Inferior parietal cortex (tissue), 1 donor: ENCODE results near the gene TGM3.

Experiments used
- DNase-seq: peaks from one replicate; pipeline ENCODE4 v3.0.0-alpha.2; 2016; ENCODE audit errors: extremely low spot score

TGM3 gene

DNA sequence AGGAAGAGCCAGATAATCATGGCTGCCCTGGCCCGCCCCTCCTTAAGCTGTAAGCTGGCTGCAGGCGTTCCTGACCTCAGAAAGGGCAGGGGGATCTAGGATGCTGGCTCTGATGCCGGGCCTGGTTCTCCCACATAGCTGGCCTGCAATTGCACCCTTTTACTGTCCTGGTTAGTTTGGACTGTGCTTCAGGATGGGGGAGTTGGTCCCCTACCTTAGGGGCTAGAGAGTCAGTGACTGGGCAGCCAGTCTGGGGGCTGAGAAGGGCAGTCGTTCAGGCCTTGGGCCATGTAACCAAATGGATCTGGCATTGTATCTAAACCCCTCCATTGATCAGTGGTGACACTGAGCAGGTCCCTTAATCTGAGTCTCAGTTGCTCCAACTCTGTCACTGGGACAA lies 40.7 kb downstream of the TGM3 start:
- DNase-seq: no peak

DNA sequence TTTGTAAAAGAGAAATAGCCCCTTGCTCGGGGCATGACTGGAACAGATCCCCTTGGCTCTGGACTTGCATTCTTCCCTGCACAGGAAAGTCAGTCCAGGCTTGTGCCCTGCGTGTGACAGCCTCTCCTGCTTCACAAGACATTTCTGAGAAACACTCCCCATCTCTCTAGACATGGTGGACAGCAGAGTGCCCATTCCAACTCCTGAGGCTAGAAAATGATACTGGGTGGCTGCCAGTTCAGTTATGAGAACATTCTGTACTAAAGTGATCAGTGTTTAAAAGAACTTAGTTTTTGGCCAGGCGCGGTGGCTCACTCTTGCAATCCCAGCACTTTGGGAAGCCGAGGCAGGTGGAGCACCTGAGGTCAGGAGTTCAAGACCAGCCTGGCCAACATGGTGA lies 41.3 kb downstream of the TGM3 start:
- no peak for DNase-seq

DNA sequence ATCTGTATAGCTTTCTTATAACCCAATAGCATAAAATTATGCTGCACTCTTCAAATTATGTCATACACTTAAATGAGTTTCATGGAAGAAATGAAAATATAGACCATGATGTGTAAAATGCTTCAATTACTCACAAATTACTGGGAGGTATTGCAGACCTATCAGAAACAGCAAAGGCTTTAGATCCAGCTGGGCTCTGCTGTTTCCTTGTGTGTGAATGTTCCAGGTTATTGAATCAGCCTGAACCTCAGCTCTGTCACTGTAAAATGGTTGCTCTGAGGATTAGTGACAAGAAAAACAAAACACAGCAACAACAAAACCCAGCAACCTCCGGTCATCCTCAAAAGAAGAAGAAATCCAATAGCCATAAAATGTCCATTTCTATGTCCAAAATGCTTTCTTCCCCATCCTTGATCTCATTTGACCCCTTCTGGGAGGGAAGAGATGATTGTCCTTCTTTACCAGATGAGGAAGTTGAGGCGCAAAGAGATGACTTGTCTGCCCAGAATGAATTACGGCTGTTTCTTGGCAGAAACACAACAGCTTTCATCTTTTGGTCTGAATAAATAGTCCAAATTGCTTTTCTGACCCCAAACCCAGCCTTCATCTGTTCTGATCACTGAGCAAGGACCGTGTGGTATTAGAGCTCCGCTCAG lies 42.7 kb downstream of the TGM3 start:
- no peak for DNase-seq

DNA sequence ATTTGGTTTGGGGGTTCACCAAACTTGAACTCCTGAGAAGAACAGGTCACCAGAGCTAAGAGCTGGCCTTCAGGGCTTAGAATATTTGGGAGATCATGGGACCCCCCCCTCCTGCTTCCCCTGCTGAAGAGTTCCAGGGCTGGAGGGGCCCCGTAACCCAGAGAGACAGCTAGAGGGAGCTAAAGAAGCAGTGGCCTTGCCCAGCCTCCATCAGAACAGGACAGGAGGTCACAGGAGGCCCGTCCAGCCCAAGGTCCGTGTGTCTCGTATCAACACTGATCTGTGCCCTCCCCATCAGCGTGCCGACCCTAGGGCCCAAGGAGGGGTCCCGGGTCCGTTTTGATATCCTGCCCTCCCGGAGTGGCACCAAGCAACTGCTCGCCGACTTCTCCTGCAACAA lies 44.3 kb downstream of the TGM3 start:
- no peak for DNase-seq

DNA sequence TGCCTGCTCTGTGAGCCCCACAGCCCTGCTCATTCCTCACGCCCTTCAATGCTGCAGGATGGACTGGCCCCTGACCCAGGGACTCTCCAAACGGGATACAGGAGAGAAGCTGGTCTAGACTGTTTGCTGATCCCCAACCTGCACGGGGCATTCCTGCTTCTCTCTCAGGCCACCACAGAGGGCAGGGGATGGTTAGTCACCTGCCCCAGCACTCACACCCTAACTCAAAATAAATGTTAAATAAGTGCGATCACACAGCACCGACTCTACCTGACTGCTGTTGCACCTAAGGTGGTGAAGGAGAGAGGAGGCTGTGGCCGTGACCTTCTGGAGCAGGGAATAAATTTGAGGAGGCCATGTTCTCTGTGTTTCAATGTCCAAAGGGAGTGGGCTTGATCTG lies 45.0 kb downstream of the TGM3 start:
- no peak for DNase-seq

DNA sequence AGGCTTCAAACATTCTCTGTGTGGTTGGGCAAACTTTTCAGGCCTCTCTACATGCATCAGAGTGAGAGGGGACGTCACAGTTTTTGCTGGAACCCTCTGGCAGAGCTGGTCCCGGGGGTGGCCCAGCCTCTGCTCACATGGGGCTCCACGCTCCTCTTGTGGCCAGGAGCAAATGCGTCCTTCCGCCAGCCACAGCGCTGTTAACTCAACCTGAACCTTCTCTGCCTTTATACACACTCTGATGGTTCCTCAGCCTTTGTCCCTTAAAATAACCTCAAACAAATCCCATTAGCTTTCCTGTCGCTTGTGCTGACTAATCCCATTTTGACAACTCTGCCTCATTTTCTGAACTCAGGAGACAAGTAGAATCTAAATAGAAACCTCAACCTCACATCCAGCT lies 45.5 kb downstream of the TGM3 start:
- DNase-seq: no peak

DNA sequence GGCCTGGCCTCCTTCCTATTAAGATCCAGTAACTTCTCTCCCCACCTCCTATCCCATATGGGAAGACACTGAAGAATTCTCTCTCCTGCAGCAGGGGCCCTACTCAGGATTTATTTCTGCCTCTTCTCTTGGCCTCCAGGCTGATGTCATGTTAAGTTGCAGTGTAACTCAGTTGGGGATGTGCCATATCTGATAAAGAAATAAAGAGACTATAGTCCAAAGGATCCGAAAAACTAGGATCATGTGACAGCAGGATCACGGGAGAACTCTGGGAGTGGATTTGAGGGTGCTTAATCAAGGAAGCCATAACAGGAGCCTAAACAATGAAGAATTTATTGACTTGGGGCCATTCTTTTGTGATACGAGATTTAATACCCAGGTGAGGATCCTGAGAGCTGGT lies 46.4 kb downstream of the TGM3 start:
- DNase-seq: no peak

DNA sequence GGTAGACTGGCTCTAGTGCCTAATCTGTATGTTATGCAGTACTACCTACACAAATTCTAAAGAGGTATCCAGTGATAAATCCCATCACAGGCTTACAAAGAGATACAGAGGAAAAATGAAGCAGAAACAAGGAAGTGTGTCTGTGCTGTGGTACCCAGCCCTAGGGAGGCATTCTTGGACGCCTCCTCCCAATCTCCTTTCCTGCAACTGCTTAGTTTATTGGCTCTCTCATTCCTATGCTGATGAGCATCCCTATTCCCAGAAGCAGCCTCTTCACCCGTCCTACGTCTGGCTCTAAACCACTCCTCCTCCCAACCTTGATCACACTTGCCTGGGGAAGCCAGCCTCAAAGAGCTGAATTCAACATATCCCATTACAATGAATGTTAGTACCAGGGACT lies 50.4 kb downstream of the TGM3 start:
- no peak for DNase-seq

DNA sequence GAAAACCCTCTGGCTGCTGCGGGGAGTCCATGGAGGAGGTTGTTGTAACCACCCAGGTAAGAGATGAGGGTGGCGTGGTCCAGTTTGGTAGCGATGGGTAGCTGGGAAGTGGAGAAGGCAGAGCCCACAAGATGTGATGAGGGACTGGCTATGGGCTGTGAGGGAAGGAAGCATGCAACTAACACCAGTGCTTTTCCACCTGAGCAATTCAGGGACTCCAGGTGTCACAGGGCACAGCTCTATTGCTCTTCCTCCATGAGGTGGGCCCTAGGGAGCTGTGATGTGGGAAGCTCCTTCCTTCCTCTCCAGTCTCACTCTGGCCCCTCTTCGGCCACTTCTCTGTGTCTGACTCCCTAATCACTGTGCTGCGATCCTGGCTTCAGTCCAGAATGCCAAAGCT lies 52.5 kb downstream of the TGM3 start:
- DNase-seq: no peak

DNA sequence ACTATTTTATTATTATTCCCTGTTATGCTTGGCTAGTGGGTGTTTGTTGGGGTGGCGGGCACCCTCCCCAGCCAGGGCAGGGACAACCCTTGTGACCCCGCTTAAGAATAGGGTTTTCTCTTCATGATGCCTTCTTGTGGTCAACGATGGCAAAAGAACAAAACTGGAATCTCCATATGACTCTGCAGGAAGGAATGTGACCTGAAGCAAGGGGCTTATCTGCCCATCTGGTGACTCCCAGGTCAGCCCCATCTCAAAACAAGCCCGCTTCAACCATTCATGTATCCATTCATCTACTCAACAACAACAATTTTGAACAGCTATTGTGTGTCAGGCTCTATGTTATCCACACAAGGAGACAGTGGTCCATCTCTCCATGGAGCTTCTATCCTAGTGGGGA lies 54.0 kb downstream of the TGM3 start:
- no peak for DNase-seq

DNA sequence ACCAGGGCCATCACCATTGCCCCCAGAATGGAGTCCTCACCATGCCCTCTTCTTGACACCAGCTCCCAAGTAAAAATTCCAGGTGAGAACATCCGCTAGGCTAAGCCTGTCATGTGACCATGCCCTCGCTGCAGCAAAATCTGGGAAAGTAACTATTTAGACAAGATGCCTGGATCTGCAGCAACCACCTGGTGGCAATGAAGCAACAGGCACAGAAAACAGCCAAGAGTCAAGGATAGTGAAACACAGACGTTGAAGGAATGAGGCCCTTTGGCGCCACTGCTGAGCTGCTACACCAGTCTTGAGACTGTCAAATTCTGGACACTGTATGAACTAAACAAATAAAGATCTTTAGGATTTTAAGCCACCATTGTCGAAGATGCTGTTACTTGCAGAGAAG lies 54.8 kb downstream of the TGM3 start:
- DNase-seq: no peak

DNA sequence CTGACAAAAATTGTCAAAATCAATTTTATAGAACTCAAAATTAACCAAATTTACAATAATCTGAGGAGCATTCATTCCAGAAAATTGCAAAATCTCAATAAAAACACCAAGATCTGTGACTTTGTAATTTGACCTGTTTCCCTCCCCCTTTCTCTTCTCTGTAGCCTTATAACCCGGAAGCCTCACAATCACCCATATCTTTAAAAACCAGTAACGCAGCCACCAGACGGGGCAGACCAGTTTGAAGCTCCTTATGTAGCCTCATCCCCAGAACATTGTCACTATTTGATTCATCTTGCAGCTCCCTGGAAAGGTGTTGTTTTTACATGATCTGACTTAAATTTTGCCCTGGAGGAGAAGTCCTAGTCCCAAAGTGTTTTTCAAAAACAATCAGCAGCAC lies 57.4 kb downstream of the TGM3 start:
- no peak for DNase-seq

DNA sequence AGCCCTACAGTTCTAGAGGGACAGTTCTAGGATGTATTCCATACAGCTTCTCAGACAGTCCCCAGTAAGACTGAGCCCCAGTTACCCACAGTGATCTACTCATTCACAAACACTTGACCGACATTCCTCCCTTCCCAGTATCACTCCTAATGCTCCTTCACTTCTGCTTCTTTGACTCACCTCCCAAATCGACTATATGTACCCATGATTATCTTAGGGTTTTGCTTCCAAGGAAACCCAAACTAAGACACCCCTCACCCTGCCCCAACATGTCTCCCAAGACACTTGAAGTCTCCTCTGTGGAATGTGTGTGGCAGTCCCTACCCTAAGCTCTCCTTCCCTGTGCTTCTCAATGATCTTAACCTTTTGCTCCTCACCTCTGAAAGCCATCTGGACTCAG lies 61.3 kb downstream of the TGM3 start:
- no peak for DNase-seq

DNA sequence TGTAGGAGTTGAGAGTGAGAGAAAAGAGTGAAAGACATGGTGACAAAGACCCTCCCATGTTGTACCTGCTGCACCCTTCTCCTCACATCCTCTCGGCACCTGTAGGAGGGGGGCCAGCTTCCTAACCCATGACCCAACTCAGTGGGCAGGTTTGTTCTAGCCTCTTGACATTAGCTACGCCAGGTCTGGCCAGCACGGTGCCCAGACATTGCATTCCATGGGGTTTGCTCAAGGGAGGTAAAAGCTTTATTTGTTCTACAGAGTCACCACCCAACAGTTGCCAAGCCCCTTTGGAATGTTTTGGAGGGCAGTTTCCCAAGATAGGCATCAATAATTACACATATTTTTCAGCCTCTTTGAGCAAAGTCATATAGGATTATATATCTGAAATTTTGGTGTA lies 62.2 kb downstream of the TGM3 start:
- no peak for DNase-seq

DNA sequence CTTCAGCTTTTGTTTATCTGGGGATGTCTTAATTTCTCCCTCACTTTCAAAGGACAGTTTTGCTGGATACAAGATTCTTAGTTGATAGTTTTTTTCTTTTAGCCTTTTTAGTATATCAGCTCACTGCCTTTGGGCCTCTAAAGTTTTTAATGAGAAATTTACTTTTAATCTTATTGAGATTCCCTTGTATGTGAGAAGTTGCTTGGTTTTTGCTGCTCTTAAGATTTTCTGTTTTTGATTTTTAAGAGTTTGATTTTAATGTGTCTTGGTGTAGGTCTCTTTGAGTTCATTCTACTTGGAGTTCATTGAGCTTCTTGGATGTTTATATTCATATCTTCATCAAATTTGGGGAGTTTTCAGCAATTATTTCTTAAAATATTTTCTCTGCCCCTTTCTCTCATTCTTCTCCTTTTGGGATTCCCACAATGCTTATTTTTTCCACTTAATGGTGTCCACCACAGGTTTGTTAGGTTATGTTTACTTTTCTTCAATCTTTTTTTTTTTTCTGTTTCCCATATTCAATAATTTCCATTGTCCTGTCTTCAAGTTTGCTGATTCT lies 65.3 kb downstream of the TGM3 start:
- no peak for DNase-seq

DNA sequence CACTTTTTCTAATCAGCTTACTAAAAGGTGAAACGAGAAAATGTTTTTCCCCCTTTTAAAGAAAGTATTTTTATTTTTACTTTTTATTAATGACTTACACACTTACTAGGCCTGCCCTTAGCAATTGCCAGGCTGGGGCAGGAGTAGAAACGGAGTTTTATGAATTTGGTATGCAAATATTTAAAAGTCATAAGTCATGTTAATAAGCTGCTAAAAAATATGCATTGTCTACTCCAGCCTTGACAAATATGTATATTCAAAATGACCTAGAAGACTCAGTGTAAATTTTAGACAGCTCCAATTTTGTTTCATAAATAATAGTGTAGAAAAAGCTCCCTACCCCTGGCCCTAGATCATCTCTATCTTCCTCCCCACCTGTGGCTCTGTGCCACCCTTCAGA lies 67.4 kb downstream of the TGM3 start:
- DNase-seq: no peak

DNA sequence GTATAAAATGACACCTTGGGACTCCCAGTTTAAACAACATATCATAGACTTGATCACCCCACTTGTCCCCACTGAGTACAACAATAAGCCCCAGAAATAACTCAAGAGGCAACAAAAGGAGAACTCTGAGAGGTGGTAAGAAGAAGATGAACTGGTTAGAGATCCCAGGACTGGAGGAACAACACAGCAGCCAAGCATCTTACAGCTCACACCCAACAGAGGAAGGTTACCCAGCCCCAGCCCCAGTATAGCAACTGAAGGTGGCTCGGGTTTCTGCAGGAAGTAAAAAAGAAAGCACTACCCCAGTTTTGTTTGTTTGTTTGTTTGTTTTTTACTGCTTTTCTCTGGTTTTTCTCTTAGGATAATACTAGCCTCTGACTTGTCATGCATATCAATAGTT lies 67.8 kb downstream of the TGM3 start:
- no peak for DNase-seq

DNA sequence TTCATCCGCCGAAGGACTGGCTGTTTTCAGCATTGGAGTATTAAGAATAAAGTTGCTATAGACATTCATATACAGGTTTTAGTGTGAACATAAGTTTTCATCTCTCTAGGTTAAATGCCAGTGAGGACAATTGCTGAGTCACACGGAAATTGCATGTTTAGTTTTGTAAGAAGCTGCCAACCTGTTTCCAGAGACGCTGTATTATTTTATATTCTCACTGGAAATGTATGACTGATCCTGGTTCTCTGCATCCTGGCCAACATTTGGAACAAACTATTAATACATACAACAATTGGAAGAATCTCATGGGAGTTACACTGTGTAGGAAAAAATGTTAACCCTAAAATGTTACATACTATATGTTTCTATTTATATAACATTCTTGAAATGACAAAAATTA lies 68.2 kb downstream of the TGM3 start:
- DNase-seq: no peak

DNA sequence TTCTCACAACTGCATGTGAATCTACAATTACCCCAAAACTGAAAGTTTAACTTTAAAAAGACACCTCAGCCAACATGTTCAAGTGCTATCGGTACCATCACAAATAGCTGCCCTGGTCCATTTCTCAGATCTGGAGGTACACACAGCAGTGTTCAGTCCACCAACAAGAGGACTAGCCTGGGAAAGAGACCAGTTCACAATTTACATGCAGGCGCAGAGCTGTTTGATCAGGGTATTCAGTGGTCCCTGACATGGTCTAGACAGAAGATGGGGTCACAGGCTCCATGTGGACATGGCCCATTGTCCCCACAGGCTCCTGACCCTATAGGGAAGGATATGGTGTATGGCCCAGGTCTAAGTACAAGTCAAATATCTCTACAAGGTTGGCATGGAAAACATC lies 69.3 kb downstream of the TGM3 start:
- DNase-seq: no peak

DNA sequence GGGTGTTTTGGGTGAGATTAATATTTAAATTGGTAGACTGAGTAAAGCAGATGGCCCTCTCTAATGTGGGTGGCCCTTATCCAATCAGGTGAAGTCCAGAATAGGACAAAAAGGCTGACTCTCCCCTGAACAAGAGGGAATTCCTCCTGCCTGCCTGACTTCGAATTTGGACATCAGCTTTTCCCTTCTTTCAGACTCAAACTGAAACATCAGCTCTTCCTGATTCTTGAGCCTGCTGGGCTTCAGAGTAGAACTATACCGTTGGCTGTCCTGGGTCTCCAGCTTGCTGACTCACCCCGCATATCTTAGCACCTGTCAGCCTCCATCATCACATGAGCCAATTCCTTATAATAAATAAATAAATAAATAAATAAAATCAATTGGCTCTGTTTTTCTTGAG lies 69.9 kb downstream of the TGM3 start:
- DNase-seq: no peak

DNA sequence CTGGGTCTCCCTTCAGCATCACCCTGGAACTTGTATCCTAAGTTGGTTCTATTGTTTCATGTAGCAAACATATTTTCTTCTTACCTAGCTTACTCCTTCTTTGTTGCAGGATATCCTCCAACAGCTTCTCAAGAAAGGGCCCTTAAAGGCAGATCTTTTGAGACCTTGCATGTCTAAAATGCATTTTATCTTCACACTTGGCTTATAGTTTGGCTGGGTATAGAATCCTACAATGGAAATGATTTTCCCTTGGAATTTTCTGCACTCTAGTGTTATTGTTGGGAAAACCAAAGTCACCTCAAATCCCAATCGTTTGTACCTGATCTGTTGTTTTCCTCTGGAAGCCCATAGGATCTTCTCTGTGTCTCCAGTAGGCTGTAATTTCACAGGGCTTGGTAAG lies 72.8 kb downstream of the TGM3 start:
- no peak for DNase-seq

DNA sequence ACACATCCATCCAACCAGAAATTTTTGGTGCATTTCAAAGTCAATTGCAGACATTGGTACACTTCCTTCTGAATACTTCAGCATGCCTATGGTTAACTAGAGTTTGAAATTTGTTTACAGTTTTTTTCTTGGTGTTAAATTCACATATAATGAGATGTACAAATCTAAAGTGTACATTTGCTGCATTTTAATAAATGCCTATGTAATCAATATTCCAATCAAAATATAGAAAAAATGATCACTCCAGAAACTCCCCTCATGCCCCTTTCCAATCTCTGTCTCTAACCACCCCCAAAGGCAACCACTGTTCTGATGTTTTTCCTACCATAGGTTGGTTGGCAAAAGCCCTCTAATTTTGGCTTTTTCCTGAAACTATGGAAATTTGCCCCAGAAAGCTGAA lies 77.3 kb downstream of the TGM3 start:
- DNase-seq: no peak

DNA sequence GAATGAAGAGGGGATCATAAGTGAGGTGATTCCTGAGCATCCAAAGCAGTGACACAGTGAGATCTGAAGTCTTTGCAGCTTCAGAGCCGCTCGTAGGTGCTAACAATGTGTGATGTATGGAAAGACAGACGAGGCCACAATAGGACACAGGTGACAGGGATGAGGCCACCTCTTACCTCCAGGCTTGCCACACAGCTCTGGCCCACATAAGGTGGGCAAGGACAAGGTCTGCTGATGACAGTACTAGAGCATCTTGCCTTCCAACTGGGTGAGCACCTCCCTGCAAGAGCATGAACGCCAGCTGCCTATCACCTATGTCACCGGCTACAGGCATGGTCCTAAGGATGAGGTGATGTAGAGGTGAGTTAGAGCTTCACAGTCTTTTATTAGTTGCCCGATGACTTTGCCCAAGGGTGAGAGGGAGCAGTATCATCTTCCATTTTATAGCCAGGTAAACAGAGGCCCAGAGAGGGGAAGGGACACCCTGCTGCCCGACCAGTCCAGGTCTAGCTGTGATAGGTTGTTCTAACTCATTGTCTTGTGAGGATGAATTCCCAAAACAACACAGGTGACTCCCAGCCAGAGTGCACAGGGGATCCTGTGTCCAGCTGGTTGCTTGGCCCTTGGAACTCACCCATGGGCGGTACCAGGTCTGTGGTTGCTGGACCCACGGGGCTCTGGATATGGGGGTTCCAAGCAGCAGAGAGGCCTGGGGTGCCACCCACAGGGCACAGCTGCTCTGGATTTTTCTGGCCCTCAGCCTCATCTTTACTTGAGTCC lies 78.7 kb downstream of the TGM3 start:
- no peak for DNase-seq

DNA sequence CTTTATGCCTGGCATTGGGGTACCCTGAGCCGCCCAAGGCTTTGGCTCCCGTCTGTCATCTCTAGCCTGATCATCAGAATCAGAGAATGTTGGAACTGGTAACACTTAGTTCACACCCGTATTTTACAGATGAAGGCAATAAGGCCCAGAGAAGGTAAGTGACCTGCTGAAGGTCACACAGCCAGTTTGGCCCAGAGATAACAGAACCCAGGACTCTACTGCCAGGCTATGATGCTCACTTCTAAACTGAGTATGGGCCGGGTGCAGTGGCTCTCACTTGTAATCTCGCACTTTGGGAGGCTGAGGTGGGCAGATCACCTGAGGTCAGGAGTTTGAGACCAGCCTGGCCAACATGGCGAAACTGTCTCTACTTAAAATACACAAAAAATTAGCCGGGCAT lies 83.1 kb downstream of the TGM3 start:
- DNase-seq: no peak
